Testis (tissue), 2 donors: Measurements from ENCODE around the gene SPATA6L.

Source experiments
- CTCF ChIP-seq, 3 experiments: fragments of 450-650 bp in 2 of 3; fragments of 200-600 bp in 1 of 3; sonication (generic) in 1 of 3; IDR thresholded peaks; one replicate each; pipeline ENCODE4 v1.5.1; 2016 to 2019; ENCODE audit warnings: antibody characterized with exemption in 3 of 3, mild to moderate bottlenecking in 2 of 3, moderate library complexity in 1 of 3
- POLR2A ChIP-seq: fragments of 450-650 bp; IDR thresholded peaks from one replicate; pipeline ENCODE4 v1.6.1; 2017; ENCODE audit warnings: antibody characterized with exemption, mild to moderate bottlenecking, moderate library complexity

DNA sequence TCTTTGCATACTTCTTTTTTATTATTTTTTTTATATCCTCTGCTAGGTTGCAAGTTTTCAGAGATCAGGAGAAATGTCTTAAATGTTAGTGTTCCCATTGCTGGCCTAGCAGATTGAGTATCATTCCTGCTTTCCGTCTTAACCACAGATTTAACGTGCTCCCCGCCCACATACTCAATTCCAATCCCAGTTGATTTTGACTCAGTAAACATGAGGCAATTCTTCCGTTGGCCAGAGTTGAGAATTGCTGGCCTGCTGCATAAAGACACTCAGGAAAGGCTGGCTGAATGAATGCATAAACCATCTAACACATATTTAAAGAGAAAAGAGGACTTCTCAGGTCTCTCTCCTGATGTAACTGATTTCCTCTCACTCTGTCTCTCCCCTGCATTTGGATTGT lies 51.0 kb downstream of the SPATA6L start:
- no peak for TF ChIP-seq POLR2A
- TF ChIP-seq CTCF (IDR thresholded peaks at IDR 0.05), result no peak
